Measurements from ENCODE around the gene OTUD6A. TPM values are rescaled to one million over a fixed set of nuclear protein-coding genes. Genes with fewer than 3 reads are reported as not detected.

Gene OTUD6A
- total RNA-seq, 4 donors from 2014 or later = not detected

DNA sequence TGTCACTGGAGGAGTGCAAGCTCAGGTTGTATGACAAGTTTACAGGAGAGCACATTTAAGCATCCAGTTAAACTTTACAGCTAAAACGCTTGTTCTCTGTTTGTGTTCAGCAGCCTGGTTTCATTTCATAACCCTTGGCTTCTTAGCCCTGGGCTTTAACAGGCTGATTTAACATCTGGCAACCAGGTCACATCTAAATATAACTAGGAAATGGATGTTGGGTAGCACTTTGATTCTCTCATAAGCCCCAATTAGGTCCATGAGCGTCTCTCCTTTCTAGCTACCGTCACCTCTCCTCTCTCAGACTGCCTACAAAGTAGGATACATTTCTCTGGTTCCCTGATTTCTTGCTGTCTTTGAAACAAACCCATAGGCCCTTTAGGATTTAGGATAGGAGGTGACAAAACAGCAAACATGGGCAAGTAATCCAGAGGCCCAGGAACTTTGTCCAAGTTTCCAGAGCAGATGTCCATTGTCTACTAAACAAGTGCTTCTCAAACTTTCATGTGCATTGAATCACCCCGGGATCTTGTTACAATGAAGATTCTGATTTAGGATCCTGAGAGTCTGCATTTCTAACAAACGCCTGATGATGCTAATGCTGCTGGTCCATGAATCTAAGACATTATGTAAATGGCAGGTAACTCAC lies 22.5 kb downstream of the OTUD6A start:
- Histone ChIP-seq H3K27ac (no peak overlapping the region), H3K27me3 (no peaks in the 10 kb centered on the region), H3K9me3 (no peaks in the 10 kb centered on the region), H3K36me3 (no peaks in the 10 kb centered on the region), H3K4me1 (peaks cover 4 to 16% of the 10 kb centered on the region in 2 donors), H3K4me3 (no peak overlapping the region)
- intact Hi-C loops (cut with DNase I; ENCODE audit: low total_unique reads) = no loop called here
- TF ChIP-seq POLR2A (IDR thresholded peaks at IDR 0.05) = no peak
- TF ChIP-seq, protein P1, sequence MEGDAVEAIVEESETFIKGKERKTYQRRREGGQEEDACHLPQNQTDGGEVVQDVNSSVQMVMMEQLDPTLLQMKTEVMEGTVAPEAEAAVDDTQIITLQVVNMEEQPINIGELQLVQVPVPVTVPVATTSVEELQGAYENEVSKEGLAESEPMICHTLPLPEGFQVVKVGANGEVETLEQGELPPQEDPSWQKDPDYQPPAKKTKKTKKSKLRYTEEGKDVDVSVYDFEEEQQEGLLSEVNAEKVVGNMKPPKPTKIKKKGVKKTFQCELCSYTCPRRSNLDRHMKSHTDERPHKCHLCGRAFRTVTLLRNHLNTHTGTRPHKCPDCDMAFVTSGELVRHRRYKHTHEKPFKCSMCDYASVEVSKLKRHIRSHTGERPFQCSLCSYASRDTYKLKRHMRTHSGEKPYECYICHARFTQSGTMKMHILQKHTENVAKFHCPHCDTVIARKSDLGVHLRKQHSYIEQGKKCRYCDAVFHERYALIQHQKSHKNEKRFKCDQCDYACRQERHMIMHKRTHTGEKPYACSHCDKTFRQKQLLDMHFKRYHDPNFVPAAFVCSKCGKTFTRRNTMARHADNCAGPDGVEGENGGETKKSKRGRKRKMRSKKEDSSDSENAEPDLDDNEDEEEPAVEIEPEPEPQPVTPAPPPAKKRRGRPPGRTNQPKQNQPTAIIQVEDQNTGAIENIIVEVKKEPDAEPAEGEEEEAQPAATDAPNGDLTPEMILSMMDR (IDR thresholded peaks at IDR 0.05 in 4 of 5, conservative IDR thresholded peaks at IDR 0.05 in 1 of 5) = no peak
- no peak for DNase-seq
- no peak for ATAC-seq
- in situ Hi-C loops (cut with MboI; ENCODE audit: low sequenced_read_pairs in 4 of 4) = loop anchor here in 1 of 4 donors (25.0 kb wide), 1 partner anchor 547 kb away; no protein-coding TSS in a partner anchor

GRCh38 chrX:70087857-70088630 lies 25.8 kb downstream of the OTUD6A start:
- no peak for DNase-seq
- Histone ChIP-seq H3K36me3 (no peaks in the 10 kb centered on the region), H3K4me3 (no peak overlapping the region), H3K27ac (no peak overlapping the region), H3K9me3 (no peaks in the 10 kb centered on the region), H3K4me1 (peaks cover 4 to 16% of the 10 kb centered on the region in 2 donors), H3K27me3 (no peaks in the 10 kb centered on the region)
- intact Hi-C loops (cut with DNase I; ENCODE audit: low total_unique reads) (no loop called here), in situ Hi-C loops (cut with MboI; ENCODE audit: low sequenced_read_pairs in 4 of 4) (loop anchor here in 1 of 4 donors (25.0 kb wide), 1 partner anchor 551 kb away; no protein-coding TSS in a partner anchor)
- TF ChIP-seq POLR2A (IDR thresholded peaks at IDR 0.05) = no peak
- TF ChIP-seq, protein P1 (IDR thresholded peaks at IDR 0.05 in 4 of 5, conservative IDR thresholded peaks at IDR 0.05 in 1 of 5) = no peak
- ATAC-seq = no peak

GRCh38 chrX:70088751-70089150 lies 26.5 kb downstream of the OTUD6A start:
- no peak overlapping the region for H3K4me3 ChIP-seq
- H3K4me1 ChIP-seq = peaks cover 4 to 16% of the 10 kb centered on the region in 2 donors
- H3K27me3 ChIP-seq = no peaks in the 10 kb centered on the region
- H3K27ac ChIP-seq = no peak overlapping the region
- no peak for ATAC-seq
- intact Hi-C loops (cut with DNase I; ENCODE audit: low total_unique reads) (no loop called here), in situ Hi-C loops (cut with MboI; ENCODE audit: low sequenced_read_pairs in 4 of 4) (loop anchor here in 1 of 4 donors (25.0 kb wide), 1 partner anchor 551 kb away; no protein-coding TSS in a partner anchor)
- no peak for DNase-seq
- no peaks in the 10 kb centered on the region for H3K36me3 ChIP-seq
- H3K9me3 ChIP-seq = no peaks in the 10 kb centered on the region
- TF ChIP-seq, protein P1 (IDR thresholded peaks at IDR 0.05 in 4 of 5, conservative IDR thresholded peaks at IDR 0.05 in 1 of 5) = no peak
- TF ChIP-seq POLR2A (IDR thresholded peaks at IDR 0.05) = no peak

- DNase-seq = no peak
- in situ Hi-C loops (cut with MboI; ENCODE audit: low sequenced_read_pairs in 4 of 4) (loop anchor here in 2 of 4 donors (10.0 to 25.0 kb wide), 3 partner anchors 55 to 595 kb away; no protein-coding TSS in a partner anchor), intact Hi-C loops (cut with DNase I; ENCODE audit: low total_unique reads) (no loop called here)
- Histone ChIP-seq H3K27me3 (no peaks in the 10 kb centered on the region), H3K9me3 (no peaks in the 10 kb centered on the region), H3K4me1 (peaks cover 0 to 9% of the 10 kb centered on the region in 2 donors), H3K36me3 (no peaks in the 10 kb centered on the region), H3K27ac (no peak overlapping the region), H3K4me3 (no peak overlapping the region)
- TF ChIP-seq POLR2A (IDR thresholded peaks at IDR 0.05) = no peak
- TF ChIP-seq, protein P1 (IDR thresholded peaks at IDR 0.05 in 4 of 5, conservative IDR thresholded peaks at IDR 0.05 in 1 of 5) = no peak
- ATAC-seq = no peak
Measured at GRCh38 chrX:70089604-70090297, 27.5 kb downstream of the OTUD6A start.

All from gastrocnemius medialis (tissue), 4 donors.